Osteocyte (in vitro differentiated cells): Measurements from ENCODE around the gene HYCC1. TPM values are rescaled to one million over a fixed set of nuclear protein-coding genes. Genes with fewer than 3 reads are reported as not detected.

Experiments
- DNase-seq: peaks from one replicate; pipeline ENCODE4 v3.0.0; 2021; ENCODE audit warnings: mixed read lengths; ENCODE audit not compliant: unreplicated experiment; ENCODE audit errors: extremely low spot score
- H3K27ac Mint-ChIP-seq: one replicate; pipeline ENCODE4 v1.8.0; 2021; ENCODE audit warnings: mild to moderate bottlenecking, mixed read lengths; ENCODE audit not compliant: unreplicated experiment
- H3K27me3 Mint-ChIP-seq: one replicate; pipeline ENCODE4 v1.8.0; 2021; ENCODE audit warnings: mixed read lengths; ENCODE audit not compliant: unreplicated experiment
- H3K36me3 Mint-ChIP-seq: one replicate; pipeline ENCODE4 v1.8.0; 2021; ENCODE audit warnings: mixed read lengths; ENCODE audit not compliant: unreplicated experiment
- H3K4me1 Mint-ChIP-seq: one replicate; pipeline ENCODE4 v1.8.0; 2021; ENCODE audit warnings: mixed read lengths; ENCODE audit not compliant: unreplicated experiment
- H3K4me3 Mint-ChIP-seq: one replicate; pipeline ENCODE4 v1.8.0; 2021; ENCODE audit warnings: mild to moderate bottlenecking, moderate library complexity, mixed read lengths; ENCODE audit not compliant: unreplicated experiment
- H3K9me3 Mint-ChIP-seq: one replicate; pipeline ENCODE4 v1.8.0; 2021; ENCODE audit warnings: mixed read lengths; ENCODE audit not compliant: unreplicated experiment
- long read RNA-seq: library from polyadenylated mRNA; unstranded; transcript quantifications from one replicate; pipeline ENCODE4 v2.0.0, GENCODE V29; 2021
- total RNA-seq: library from RNA; stranded (reverse); gene quantifications from 2 replicates; pipeline ENCODE4 v1.2.1, GENCODE V29; 2021
- TF ChIP-seq, protein P1 (sequence below): fragments of 200-600 bp; sonication (generic); IDR thresholded peaks from 2 replicates; pipeline ENCODE4 v1.5.0; 2021; ENCODE audit warnings: antibody characterized with exemption, mild to moderate bottlenecking, moderate library complexity

The HYCC1 gene
- total RNA-seq = 52.3 and 56.9 TPM in 2 replicates
- long read RNA-seq, full-length matches to known transcripts = 169 of 217 reads
- long read RNA-seq, partial matches to known transcripts = 19 of 217 reads
- long read RNA-seq, other reads (novel, unspliced or antisense) = 29 of 217 reads

- Mint-ChIP-seq H3K4me3 (peak within 1 kb of the TSS; percentile 95), H3K27me3 (no peaks in the 10 kb centered on the region), H3K36me3 (no peaks in the 10 kb centered on the region), H3K4me1 (peaks cover 8% of the 10 kb centered on the region), H3K9me3 (no peaks in the 10 kb centered on the region), H3K27ac (peak within 1 kb of the TSS; percentile 91)
- DNase-seq = peak; percentile 100
- TF ChIP-seq, protein P1, sequence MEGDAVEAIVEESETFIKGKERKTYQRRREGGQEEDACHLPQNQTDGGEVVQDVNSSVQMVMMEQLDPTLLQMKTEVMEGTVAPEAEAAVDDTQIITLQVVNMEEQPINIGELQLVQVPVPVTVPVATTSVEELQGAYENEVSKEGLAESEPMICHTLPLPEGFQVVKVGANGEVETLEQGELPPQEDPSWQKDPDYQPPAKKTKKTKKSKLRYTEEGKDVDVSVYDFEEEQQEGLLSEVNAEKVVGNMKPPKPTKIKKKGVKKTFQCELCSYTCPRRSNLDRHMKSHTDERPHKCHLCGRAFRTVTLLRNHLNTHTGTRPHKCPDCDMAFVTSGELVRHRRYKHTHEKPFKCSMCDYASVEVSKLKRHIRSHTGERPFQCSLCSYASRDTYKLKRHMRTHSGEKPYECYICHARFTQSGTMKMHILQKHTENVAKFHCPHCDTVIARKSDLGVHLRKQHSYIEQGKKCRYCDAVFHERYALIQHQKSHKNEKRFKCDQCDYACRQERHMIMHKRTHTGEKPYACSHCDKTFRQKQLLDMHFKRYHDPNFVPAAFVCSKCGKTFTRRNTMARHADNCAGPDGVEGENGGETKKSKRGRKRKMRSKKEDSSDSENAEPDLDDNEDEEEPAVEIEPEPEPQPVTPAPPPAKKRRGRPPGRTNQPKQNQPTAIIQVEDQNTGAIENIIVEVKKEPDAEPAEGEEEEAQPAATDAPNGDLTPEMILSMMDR = peak; percentile 63
Observed at GRCh38 chr7:23013715-23014649, at the start of gene HYCC1. TSS of gene HYCC1 (minus strand) at chr7:23014130. CDS start at chr7:22991111, 23,019 bp downstream.

DNA sequence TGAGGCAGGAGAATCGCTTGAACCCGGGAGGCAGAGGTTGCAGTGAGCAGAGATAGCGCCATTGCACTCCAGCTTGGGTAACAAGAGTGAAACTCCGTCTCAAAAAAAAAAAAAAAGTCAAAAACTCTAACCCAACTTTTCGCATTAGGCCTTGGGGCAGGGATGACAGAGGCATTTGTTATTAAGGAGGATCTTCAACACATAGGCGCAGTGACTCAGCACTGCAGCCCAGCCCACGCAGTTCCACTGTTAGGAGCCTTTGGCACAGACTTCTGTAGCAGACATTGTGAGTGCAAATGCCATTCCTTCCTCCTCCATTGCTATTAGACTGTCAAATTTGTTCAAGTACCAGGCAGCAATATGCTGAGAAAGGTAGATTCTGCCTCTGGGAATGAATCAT, 48.5 kb upstream of the HYCC1 start:
- H3K4me3 Mint-ChIP-seq = no peak overlapping the region
- no peaks in the 10 kb centered on the region for H3K27me3 Mint-ChIP-seq
- H3K4me1 Mint-ChIP-seq = no peaks in the 10 kb centered on the region
- no peaks in the 10 kb centered on the region for H3K36me3 Mint-ChIP-seq
- H3K27ac Mint-ChIP-seq = no peak overlapping the region
- H3K9me3 Mint-ChIP-seq = no peaks in the 10 kb centered on the region
- TF ChIP-seq, protein P1 = no peak
- DNase-seq = no peak

- no peaks in the 10 kb centered on the region for H3K36me3 Mint-ChIP-seq
- no peak overlapping the region for H3K4me3 Mint-ChIP-seq
- no peak for DNase-seq
- no peak overlapping the region for H3K27ac Mint-ChIP-seq
- no peaks in the 10 kb centered on the region for H3K27me3 Mint-ChIP-seq
- no peaks in the 10 kb centered on the region for H3K4me1 Mint-ChIP-seq
- no peaks in the 10 kb centered on the region for H3K9me3 Mint-ChIP-seq
- TF ChIP-seq, protein P1 = no peak
Observed at GRCh38 chr7:23061327-23061726, 47.4 kb upstream of the HYCC1 start.

DNA sequence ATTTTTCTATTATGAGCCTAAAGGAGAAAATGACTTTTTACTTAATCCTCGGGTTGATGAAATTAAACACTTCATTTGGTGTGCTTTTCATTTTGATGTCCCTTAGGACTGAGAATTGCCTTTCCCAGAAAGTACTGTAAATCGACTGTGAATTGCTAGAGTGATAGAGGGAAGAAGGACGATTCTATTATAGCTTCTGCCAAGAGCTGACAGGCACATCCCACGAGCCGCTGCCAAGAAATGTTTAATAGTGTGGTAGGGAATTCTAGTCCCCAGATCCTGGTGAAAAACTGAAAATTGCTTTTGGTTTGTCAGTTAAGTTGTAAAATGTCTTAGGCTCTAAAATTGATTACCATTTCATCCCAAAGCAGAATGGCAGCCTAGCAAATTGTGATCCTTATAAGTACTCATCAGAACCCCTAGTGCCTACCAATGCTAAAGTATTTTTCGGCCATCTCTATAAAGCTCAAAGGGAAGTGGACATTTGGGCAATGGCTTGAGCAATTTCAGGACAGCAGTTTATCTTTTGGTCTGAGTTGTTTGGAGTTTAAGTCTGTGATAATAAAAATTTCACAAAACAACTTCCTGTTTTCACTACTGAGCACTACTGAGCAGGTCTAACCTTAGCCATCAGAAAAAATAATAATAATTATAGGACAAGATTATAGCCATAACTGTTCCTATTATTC, 44.6 kb upstream of the HYCC1 start:
- no peak overlapping the region for H3K27ac Mint-ChIP-seq
- no peaks in the 10 kb centered on the region for H3K27me3 Mint-ChIP-seq
- no peaks in the 10 kb centered on the region for H3K9me3 Mint-ChIP-seq
- no peaks in the 10 kb centered on the region for H3K4me1 Mint-ChIP-seq
- no peak for DNase-seq
- no peak overlapping the region for H3K4me3 Mint-ChIP-seq
- no peaks in the 10 kb centered on the region for H3K36me3 Mint-ChIP-seq
- TF ChIP-seq, protein P1 = no peak
